ENCODE data around the gene GVQW3. TPM values are rescaled to one million over a fixed set of nuclear protein-coding genes. Genes with fewer than 3 reads are reported as not detected.

Gene GVQW3
- total RNA-seq, 4 donors from 2014 or later: 0.42 to 1.5 (median 0.98) TPM

- intact Hi-C loops (cut with DNase I; ENCODE audit: low total_unique reads): no loop called here
- TF ChIP-seq POLR2A (IDR thresholded peaks at IDR 0.05): no peak
- no peak for TF ChIP-seq CTCF (IDR thresholded peaks at IDR 0.05)
- no peak overlapping the region for H3K4me3 ChIP-seq (ENCODE audit: low read depth, poor library complexity, severe bottlenecking)
- no peak for DNase-seq (ENCODE audit: low spot score in 2 of 2)
- 86 to 93% methylated on average over 7 of the region's 7 CpGs for WGBS, 2 donors
Observed at GRCh38 chr11:76376746-76377558, 4.2 kb upstream of the GVQW3 start.

- whole genome bisulfite sequencing, 2 donors: 31 to 34% methylated on average over 6 of the region's 6 CpGs
- intact Hi-C loops (cut with DNase I; ENCODE audit: low total_unique reads): loop anchor here (5.0 kb wide), 2 partner anchors 63 to 1868 kb away; no protein-coding TSS in a partner anchor
- no peak for DNase-seq (ENCODE audit: low spot score in 2 of 2)
Observed at GRCh38 chr11:76379807-76380158, 1.3 kb upstream of the GVQW3 start.

GRCh38 chr11:76380159-76380976 is 755 bp upstream of the GVQW3 start:
- intact Hi-C loops (cut with DNase I; ENCODE audit: low total_unique reads): loop anchor here (5.0 kb wide), 2 partner anchors 62 to 1867 kb away; no protein-coding TSS in a partner anchor
- TF ChIP-seq CTCF (IDR thresholded peaks at IDR 0.05) (no peak), POLR2A (IDR thresholded peaks at IDR 0.05) (no peak)
- peak overlapping the region; percentile 95 for H3K4me3 ChIP-seq (ENCODE audit: low read depth, poor library complexity, severe bottlenecking)
- DNase-seq (ENCODE audit: low spot score in 2 of 2): no peak
- WGBS, 2 donors: 0 to 1% methylated on average over 11 to 34 of the region's 85 CpGs

More at GRCh38 chr11:76379807-76380158, 1.3 kb upstream of the GVQW3 start:
- H3K4me3 ChIP-seq (ENCODE audit: low read depth, poor library complexity, severe bottlenecking): peak overlapping the region; percentile 95
- TF ChIP-seq POLR2A (IDR thresholded peaks at IDR 0.05) (no peak), CTCF (IDR thresholded peaks at IDR 0.05) (no peak)

- no peak overlapping the region for H3K4me3 ChIP-seq (ENCODE audit: low read depth, poor library complexity, severe bottlenecking)
- DNase-seq (ENCODE audit: low spot score in 2 of 2): no peak
- intact Hi-C loops (cut with DNase I; ENCODE audit: low total_unique reads): loop anchor here (5.0 kb wide), 2 partner anchors 60 to 1865 kb away; no protein-coding TSS in a partner anchor
- 83 to 88% methylated on average over 6 of the region's 6 CpGs for WGBS, 2 donors
- TF ChIP-seq CTCF (IDR thresholded peaks at IDR 0.05) (no peak), POLR2A (IDR thresholded peaks at IDR 0.05) (no peak)
Observed at GRCh38 chr11:76382209-76382608, 1.1 kb downstream of the GVQW3 start.

- no peak overlapping the region for H3K4me3 ChIP-seq (ENCODE audit: low read depth, poor library complexity, severe bottlenecking)
- no peak for TF ChIP-seq CTCF (IDR thresholded peaks at IDR 0.05)
- TF ChIP-seq POLR2A (IDR thresholded peaks at IDR 0.05): no peak
- DNase-seq (ENCODE audit: low spot score in 2 of 2): no peak
- WGBS, 2 donors: 89 to 95% methylated on average over 5 of the region's 5 CpGs
- intact Hi-C loops (cut with DNase I; ENCODE audit: low total_unique reads): no loop called here
Observed at GRCh38 chr11:76385903-76386302, 4.8 kb downstream of the GVQW3 start.

Data from lower leg skin (tissue), 4 donors.